HG02588 (cell line): Measurements from ENCODE around the gene TBX22.
"Not testable (repeated sequence)": the region's sequence is repeated elsewhere in the genome, so short reads cannot be mapped to it uniquely, and the experiment has no call there.

ENCODE experiments used
- ATAC-seq: cut with Tn5 transposase; IDR thresholded peaks from one replicate; pipeline ENCODE4 v1.9.1; 2021; ENCODE audit warnings: mild to moderate bottlenecking, moderate library complexity; ENCODE audit not compliant: unreplicated experiment

The TBX22 gene

DNA sequence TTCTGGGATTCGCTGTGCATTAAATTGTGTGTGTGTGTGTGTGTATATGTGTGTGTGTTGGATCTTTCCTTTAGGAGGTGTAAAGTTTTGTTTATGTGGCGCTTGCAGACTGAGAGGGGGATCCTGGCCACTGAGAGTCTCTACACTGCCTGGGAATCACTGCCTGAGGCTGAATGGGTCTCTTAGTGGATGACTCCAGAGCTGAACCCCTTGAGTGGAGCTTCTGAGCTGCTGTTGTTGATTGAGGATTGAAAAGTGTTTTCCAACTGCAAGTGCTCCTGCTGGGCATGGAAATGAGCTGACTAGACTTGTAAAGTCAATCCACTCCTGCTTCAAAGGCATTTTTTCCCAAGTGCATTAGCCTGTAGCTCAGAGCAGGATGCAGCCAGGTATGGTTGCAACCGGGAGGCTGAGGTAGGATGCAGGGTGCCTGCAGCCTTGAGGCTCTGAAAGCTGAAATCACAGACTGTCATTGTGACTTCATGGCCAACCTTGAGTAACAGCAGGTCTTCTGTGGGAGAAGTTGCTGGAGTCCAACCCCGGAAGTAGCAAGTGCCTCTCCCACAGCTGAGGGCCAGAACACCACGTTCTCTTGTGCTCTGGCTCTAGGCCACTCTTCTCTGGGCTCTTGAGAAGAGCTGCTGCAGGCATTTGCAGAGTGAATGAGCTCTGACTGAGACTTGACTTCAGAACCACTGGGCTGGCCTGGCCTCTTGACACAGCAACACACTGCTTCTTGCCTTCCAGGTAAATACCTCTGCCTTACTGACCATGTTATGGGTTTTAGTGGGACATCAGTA is at the start of gene TBX22:
TBX22 (plus strand) TSS at position 613 of the 800 bp plus-strand sequence. CDS start 7,517 bp downstream, outside the sequence.
- ATAC-seq, result no peak

GRCh38 chrX:79975605-79976004 is 38.9 kb upstream of the TBX22 start:
- ATAC-seq, result no peak

DNA sequence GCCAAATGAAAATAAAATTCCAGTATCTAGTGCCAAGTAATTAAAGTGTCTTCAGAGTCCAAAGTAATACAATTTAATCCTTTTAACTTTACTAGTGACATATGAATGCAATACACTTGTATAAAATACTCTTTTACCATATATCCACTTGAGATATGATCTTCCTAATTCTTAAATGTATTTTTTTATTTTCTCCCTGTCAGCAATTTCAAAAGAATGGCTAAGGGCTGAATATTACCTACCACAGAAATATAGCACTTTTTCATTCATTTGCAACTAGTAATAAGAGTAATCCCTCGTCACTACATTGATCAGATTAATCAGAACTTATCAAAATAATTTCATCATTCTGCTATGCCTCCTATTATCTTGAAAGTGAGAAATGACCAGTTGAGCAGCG is 10.1 kb upstream of the TBX22 start:
- ATAC-seq, result no peak

DNA sequence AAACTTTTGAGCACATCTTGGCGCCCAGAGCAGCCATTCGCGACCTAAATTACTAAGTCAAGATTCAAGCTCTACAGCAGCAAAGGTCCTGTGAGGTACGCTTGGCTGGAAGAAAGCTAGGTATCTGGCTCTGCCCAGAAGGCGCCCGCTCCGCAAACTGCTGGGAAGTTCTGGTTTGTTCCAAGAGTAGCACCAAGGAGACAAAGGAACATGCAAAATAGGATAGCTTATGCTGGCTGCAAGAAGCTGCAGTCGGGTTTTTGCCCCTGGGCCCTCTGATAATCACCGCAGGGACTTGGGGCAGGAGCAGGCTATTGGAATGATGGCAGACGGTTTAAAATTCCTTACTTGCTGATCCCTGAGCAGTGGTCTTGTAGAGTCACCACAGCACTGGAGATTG is 3.0 kb upstream of the TBX22 start:
- ATAC-seq, result no peak

DNA sequence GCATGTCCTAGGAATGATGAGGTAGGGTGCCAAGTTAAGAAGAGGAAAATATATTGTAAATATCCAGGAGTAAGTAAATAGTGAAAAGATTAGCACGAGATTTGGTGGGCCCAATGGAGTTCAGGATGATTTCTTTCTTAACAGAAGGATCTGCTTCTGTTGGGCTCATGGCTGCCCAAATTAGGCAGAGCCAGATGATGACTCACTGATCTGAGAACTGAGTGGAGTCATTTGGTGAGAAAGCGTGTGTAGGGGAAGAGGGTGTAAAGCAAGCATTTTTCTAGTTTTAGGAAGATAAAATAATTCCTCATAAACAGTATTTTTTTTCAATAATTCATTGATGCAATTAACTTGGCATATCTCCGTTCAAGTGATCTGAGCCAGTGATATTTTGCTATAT is 1.6 kb downstream of the TBX22 start:
- ATAC-seq, result no peak

GRCh38 chrX:80021621-80022020 is 7.1 kb downstream of the TBX22 start:
- no peak for ATAC-seq

DNA sequence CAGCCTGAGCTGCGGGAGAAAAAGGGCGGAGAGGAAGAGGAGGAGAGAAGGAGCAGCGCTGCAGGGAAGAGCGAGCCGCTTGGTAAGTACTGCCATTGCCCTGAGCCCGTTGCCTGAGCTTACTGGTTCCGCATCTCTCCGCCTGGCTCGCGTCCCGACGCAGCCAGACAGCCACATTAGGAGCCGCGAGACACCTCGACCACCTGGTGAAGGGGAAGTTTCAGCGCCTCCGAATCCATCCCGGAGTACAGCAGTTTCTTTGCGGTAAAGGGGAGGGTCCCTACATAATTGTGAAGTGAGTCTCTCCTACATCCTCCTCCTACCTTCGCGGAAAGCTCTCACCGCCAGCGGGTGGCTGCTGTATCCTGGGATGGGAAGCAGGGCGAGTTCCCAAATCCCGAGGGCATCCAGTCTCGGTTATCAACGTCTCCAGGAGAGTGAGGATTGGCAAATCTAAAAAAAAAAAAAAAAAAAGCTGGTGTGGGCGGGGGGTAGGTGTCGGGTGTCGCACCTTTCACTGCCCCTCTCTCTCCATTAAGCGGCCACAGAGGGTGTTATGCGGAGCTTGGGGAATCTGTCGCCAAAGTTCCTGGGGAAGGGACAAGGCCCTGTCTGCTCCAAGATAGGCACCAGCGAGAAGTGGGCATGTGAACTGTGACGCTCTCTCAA is 7.9 kb downstream of the TBX22 start:
- no peak for ATAC-seq

DNA sequence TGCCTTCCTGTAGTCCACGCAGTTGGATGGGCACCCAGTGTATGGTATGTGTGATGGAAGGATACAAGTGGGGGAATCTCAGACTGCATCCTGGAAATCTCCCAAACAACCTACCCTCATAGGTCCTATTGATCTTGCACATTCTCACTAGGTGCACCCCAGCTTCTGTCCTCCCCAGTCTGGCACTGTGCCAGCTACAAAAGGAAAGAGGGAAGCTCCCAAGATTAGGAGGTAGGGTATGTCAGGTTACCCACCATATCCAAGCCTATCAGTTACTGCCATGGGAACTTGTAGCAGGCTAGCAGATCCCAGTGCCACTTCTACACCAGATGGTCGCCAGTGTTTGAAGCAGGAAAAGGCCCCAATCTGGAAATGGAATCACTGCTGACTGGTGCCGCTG is 11.6 kb downstream of the TBX22 start:
- no peak for ATAC-seq

- not testable (repeated sequence) for ATAC-seq
These were observed 51.6 kb downstream of the TBX22 start for GRCh38 chrX:80066156-80066555.

DNA sequence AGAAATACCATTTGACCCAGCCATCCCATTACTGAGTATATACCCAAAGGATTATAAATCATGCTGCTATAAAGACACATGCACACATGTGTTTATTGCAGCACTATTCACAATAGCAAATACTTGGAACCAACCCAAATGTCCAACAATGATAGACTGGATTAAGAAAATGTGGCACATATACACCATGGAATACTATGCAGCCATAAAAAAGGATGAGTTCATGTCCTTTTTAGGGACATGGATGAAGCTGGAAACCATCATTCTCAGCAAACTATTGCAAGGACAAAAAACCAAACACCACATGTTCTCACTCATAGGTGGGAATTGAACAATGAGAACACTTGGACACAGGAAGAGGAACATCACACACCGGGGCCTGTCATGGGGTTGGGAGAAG is 61.1 kb downstream of the TBX22 start:
- not testable (repeated sequence) for ATAC-seq
